GM18505 (cell line): Measurements from ENCODE around the gene EFHD1.
"Not testable (repeated sequence)": the region's sequence is repeated elsewhere in the genome, so short reads cannot be mapped to it uniquely, and the experiment has no call there.

Experiments
- ATAC-seq: cut with Tn5 transposase; IDR thresholded peaks from one replicate; pipeline ENCODE4 v1.9.1; 2021; ENCODE audit not compliant: unreplicated experiment
- POLR2A ChIP-seq: IDR thresholded peaks from 4 replicates; pipeline ENCODE4 v1.6.1; 2011; ENCODE audit warnings: borderline replicate concordance; ENCODE audit not compliant: insufficient read depth, insufficient read length; ENCODE audit errors: extremely low read depth

EFHD1 gene

GRCh38 chr2:232698556-232699091, 65.2 kb downstream of the EFHD1 start:
- TF ChIP-seq POLR2A: no peak

DNA sequence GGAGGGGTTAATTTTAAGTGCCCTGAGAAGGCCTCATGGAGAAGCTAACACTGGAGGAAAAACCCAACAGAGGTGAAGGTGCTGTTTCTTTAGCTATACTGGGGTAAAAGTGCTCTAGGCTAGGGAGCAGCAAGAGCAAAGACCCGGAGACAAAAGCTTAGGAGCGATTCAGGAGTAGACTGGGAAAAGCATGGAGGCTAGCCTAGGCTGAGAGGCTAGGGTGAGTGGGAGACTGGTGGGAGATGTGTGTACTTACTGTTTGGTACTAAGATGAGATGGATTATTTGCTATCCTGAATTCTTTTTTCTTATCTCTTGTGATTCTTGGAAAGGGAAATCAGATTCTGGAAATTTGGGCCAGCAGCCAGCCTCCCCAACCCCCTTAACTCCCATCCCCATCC, 65.7 kb downstream of the EFHD1 start:
- TF ChIP-seq POLR2A: no peak
- no peak for ATAC-seq

More at GRCh38 chr2:232698556-232699091, 65.2 kb downstream of the EFHD1 start:
- ATAC-seq: no peak

GRCh38 chr2:232700154-232700553, 66.8 kb downstream of the EFHD1 start:
- no peak for TF ChIP-seq POLR2A
- no peak for ATAC-seq

GRCh38 chr2:232707076-232707475, 73.7 kb downstream of the EFHD1 start:
- no peak for TF ChIP-seq POLR2A
- ATAC-seq: no peak

- TF ChIP-seq POLR2A: no peak
- ATAC-seq: no peak
Observed at GRCh38 chr2:232713505-232713904, 80.1 kb downstream of the EFHD1 start.

GRCh38 chr2:232714969-232715368, 81.6 kb downstream of the EFHD1 start:
- no peak for ATAC-seq
- TF ChIP-seq POLR2A: no peak

- not testable (repeated sequence) for ATAC-seq
Observed at GRCh38 chr2:232720056-232720455, 86.7 kb downstream of the EFHD1 start.

- no peak for TF ChIP-seq POLR2A
- ATAC-seq: no peak
Observed at GRCh38 chr2:232721261-232721660, 87.9 kb downstream of the EFHD1 start.

GRCh38 chr2:232721882-232722281, 88.5 kb downstream of the EFHD1 start:
- ATAC-seq: no peak
- TF ChIP-seq POLR2A: no peak

DNA sequence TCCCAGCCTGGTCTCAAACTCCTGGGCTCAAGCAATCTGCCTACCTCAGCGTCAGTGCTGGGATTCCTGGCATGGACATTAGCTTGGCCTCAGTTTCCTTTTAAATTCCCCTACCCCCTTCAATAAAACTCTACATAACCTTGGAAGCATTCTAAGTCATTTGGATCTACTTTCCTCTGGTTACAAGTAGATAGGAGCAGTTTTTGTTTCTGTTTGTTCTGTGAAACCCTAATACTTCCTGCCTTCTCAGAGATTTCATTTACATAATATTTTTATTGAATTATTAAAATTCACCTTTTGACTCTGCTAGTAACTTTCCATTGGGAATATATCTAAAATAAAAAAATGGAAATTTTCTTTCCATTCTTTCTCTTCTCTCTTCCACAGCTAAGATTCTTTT, 89.6 kb downstream of the EFHD1 start:
- TF ChIP-seq POLR2A: no peak
- ATAC-seq: no peak

DNA sequence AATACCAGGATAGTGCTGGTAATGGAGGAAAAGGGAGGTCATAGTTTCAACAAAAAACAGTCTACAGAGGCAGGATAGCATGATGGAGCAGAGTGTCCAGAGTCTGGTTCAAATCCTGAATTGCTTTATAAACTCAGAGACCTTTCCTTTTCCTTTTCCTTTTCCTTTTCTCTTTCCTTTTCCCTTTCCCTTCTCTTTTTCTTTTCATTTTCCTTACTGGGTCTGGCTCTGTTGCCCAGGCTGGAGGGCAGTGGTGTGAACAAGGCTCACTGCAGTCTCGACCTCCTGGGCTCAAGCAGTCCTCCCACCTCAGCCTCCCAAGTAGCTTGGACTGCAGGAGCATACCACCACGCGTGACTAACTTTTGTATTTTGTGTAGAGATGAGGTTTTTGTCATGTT, 95.4 kb downstream of the EFHD1 start:
- no peak for ATAC-seq
- no peak for TF ChIP-seq POLR2A

- no peak for ATAC-seq
- no peak for TF ChIP-seq POLR2A
Observed at GRCh38 chr2:232731470-232731869, 98.1 kb downstream of the EFHD1 start.
